HepG2 (cell line): Measurements from ENCODE around the gene GDI1. TPM values are rescaled to one million over a fixed set of nuclear protein-coding genes. Genes with fewer than 3 reads are reported as not detected.

Experiments
- ATAC-seq: fragments of 200-7000 bp; cut with Tn5 transposase; 3 replicates; pipeline ENCODE4 v1.9.1; 2020; ENCODE audit warnings: mild to moderate bottlenecking, moderate library complexity
- BruUV-seq: library from RNA; stranded (reverse); fragments of 400-500 nt; replicated peaks from 2 replicates; lab custom pipeline; 2021; lab: Mats Ljungman, UMichigan
- CTCF ChIA-PET: fragments of 300-600 bp; formaldehyde crosslinking; extraction: SDS; loops from one replicate; lab custom pipeline; 2021; ENCODE audit warnings: low total read pairs, inconsistent platforms, low intra/inter-chr PET ratio; lab: Yijun Ruan, JAX
- POLR2A ChIA-PET: fragments of 350-600 bp; sonication (Branson Sonifier 250); formaldehyde crosslinking; loops from one replicate; lab custom pipeline; 2020; ENCODE audit warnings: antibody characterized with exemption, inconsistent platforms; lab: Yijun Ruan, JAX
- DNase-seq: peaks from one replicate; pipeline ENCODE4 v3.0.0-alpha.2; 2015; ENCODE audit warnings: low spot score
- FAIRE-seq: peaks from 3 replicates; lab custom pipeline; 2011; peaks lifted over from hg19 to GRCh38; lab: Jason Lieb, UNC
- H2AFZ ChIP-seq: one replicate; pipeline ENCODE4 v1.6.1; 2011; ENCODE audit warnings: low read length, inconsistent platforms
- H3K27ac ChIP-seq: fragments of 300-600 bp; 3 replicates; pipeline ENCODE4 v1.8.0; 2011; ENCODE audit warnings: mixed run types, mild to moderate bottlenecking, mixed read lengths, low read length, inconsistent platforms; ENCODE audit not compliant: insufficient read depth; ENCODE audit errors: extremely low read length
- H3K27me3 ChIP-seq, 2 experiments: fragments of 200-600 bp in 1 of 2; 2 replicates in 1 of 2; 3 replicates in 1 of 2; pipeline versions ENCODE4 v1.6.0 to v1.8.0; 2011; ENCODE audit warnings: low read length in 2 of 2, mild to moderate bottlenecking in 2 of 2, moderate library complexity in 2 of 2, inconsistent platforms in 1 of 2; ENCODE audit not compliant: insufficient read depth in 2 of 2, control insufficient read depth in 1 of 2
- H3K36me3 ChIP-seq, 2 experiments: fragments of 200-600 bp in 1 of 2; replicated peaks in 1 of 2; 2 replicates in 1 of 2; 3 replicates in 1 of 2; pipeline versions ENCODE4 v1.5.1 to v1.8.0; 2011; ENCODE audit warnings: low read length in 2 of 2, inconsistent platforms in 1 of 2; ENCODE audit not compliant: insufficient read depth in 2 of 2, control insufficient read depth in 1 of 2
- H3K4me1 ChIP-seq: 2 replicates; pipeline ENCODE4 v1.5.1; 2012; ENCODE audit warnings: low read length, inconsistent platforms; ENCODE audit not compliant: insufficient read depth
- H3K4me2 ChIP-seq: 2 replicates; pipeline ENCODE4 v1.6.0; 2011; ENCODE audit warnings: low read depth, low read length, inconsistent platforms
- H3K4me3 ChIP-seq, 3 experiments: fragments of 200-600 bp in 1 of 3; sonication (generic), shearing (Covaris generic) in 1 of 3; replicated peaks in 1 of 3; 2 replicates each; pipeline ENCODE4 v1.5.1; 2011 to 2016; ENCODE audit warnings: low read length in 3 of 3, inconsistent platforms in 2 of 3, low read depth in 2 of 3, mild to moderate bottlenecking in 2 of 3, control low read depth in 1 of 3, mixed read lengths in 1 of 3; ENCODE audit not compliant: insufficient read depth in 1 of 3
- H3K79me2 ChIP-seq: one replicate; pipeline ENCODE4 v1.6.1; 2011; ENCODE audit warnings: low read length, inconsistent platforms; ENCODE audit not compliant: insufficient read depth
- H3K9ac ChIP-seq: 2 replicates; pipeline ENCODE4 v1.6.0; 2011; ENCODE audit warnings: mild to moderate bottlenecking, low read depth, low read length, inconsistent platforms; ENCODE audit not compliant: insufficient read depth
- H3K9me3 ChIP-seq: 2 replicates; pipeline ENCODE4 v1.5.1; 2012; ENCODE audit warnings: mild to moderate bottlenecking, low read length
- H4K20me1 ChIP-seq: 2 replicates; pipeline ENCODE4 v1.6.0; 2011; ENCODE audit warnings: inconsistent platforms, mild to moderate bottlenecking, low read length, moderate library complexity; ENCODE audit not compliant: insufficient read depth
- POLR2G ChIP-seq: fragments of 200-400 bp; formaldehyde crosslinking; IDR thresholded peaks from 2 replicates; pipeline ENCODE4 v1.6.1; 2018; ENCODE audit warnings: mild to moderate bottlenecking, low read depth, low read length, moderate library complexity
- WGBS: methylation state at CpG from one replicate; pipeline ENCODE4 v1.1.6; 2017; ENCODE audit warnings: low lambda C conversion rate; 5-methylcytosine and 5-hydroxymethylcytosine counted together
- in situ Hi-C: cut with HindIII; loops from 2 replicates; pipeline ENCODE4 v1.10.0; 2017; ENCODE audit warnings: low pct_unique_long_range_greater_than_20kb; ENCODE audit not compliant: extremely low pct_ligation_motif_present
- intact Hi-C: fragments of 100-400 bp; cut with micrococcal nuclease; formaldehyde crosslinking; loops from one replicate; pipeline ENCODE4 v1.10.0; 2022; ENCODE audit not compliant: unreplicated experiment
- polyA plus RNA-seq, 8 experiments: library from polyadenylated mRNA; depleted of rRNA in 3 of 8; stranded (reverse) in 7 of 8; unstranded in 1 of 8; fragments of >200 nt; fragmentation: Illumina TruSeq in 4 of 8; extraction: Trizol in 4 of 8; gene quantifications; 2 replicates each; pipeline versions ENCODE4 v1.2.1 to v1.2.3, GENCODE V29; 2011 to 2016; ENCODE audit warnings: low read depth in 4 of 8, missing spikeins in 1 of 8, mixed read lengths in 1 of 8; ENCODE audit not compliant: insufficient read depth in 1 of 8
- total RNA-seq, 5 experiments: library from RNA; depleted of rRNA; stranded (reverse); fragments of >200 nt; fragmentation: Illumina TruSeq; extraction: Trizol; gene quantifications; 2 replicates each; pipeline ENCODE4 v1.2.3, GENCODE V29; 2016; ENCODE audit warnings: low read depth in 1 of 5
- TF ChIP-seq, protein P1 (sequence below): sonication (generic); formaldehyde crosslinking; IDR thresholded peaks from 2 replicates; pipeline ENCODE4 v1.4.0; 2020; ENCODE audit warnings: low read depth, missing genetic modification reagents

Gene GDI1
- total and polyA plus RNA-seq, 2 of the 13 experiments (the other 11 are each of a cell fraction or from before 2014, with no cell fraction given), result 17.4 to 105 TPM

DNA sequence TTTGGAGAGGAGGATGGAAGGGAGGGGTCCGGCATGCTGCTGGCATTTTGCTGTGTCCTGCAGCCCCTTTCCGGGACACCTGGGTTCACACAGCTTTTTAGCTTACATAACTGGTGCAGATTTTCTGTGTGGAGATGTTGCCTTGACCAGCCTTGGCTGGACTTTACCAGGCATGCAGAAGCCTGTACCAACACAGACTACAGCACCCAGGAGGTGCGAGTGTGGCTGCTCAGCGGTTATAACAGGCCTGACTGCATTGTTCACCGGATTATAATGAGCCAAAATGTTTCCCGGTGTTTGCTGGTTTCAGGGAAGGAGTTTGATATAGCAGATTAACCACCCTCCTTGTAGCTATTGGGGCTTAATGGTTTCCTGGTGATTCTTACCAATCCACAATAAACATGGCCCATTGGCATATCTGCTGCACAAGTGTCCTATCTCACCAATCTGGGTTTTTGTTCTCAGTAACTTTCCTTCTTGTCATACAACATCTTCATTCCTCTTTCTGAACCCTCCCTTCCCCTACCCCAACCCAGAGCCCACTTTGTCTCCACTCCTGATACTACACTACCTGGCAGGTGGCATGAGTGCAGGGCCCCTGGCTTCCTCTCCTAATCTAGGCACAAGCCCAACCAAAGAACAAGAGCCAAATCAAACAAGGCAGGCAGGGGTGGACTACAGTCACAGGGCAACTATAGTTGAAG is 34.9 kb upstream of the GDI1 start:
- Histone ChIP-seq H3K9ac (no peak overlapping the region), H3K27ac (peak overlapping the region; percentile 48), H3K4me3 (no peak overlapping the region), H3K4me2 (no peak overlapping the region), H3K4me1 (peaks cover 32% of the 10 kb centered on the region), H2AFZ (no peak overlapping the region), H3K27me3 (no peaks in the 10 kb centered on the region; a peak in 1 of 5 replicates), H3K36me3 (peaks cover 6 to 22% of the 10 kb centered on the region in 2 experiments; a peak in 4 of 5 replicates), H3K79me2 (peaks cover 20% of the 10 kb centered on the region), H3K9me3 (no peaks in the 10 kb centered on the region), H4K20me1 (peaks cover 21% of the 10 kb centered on the region; the same call in 1 of the 2 replicates)
- POLR2A ChIA-PET, result interaction anchor here (0.9 to 6.3 kb wide), 4 partner anchors 8 to 139 kb away, joined by 3 to 75 read pairs (median 3); partner anchors contain the start of genes DNASE1L1, SLC10A3 and TAFAZZIN
- WGBS, result 72% methylated on average over 3 of the region's 6 CpGs
- CTCF ChIA-PET, result no interaction called here
- TF ChIP-seq POLR2G, result peak; percentile 12
- TF ChIP-seq, protein P1, sequence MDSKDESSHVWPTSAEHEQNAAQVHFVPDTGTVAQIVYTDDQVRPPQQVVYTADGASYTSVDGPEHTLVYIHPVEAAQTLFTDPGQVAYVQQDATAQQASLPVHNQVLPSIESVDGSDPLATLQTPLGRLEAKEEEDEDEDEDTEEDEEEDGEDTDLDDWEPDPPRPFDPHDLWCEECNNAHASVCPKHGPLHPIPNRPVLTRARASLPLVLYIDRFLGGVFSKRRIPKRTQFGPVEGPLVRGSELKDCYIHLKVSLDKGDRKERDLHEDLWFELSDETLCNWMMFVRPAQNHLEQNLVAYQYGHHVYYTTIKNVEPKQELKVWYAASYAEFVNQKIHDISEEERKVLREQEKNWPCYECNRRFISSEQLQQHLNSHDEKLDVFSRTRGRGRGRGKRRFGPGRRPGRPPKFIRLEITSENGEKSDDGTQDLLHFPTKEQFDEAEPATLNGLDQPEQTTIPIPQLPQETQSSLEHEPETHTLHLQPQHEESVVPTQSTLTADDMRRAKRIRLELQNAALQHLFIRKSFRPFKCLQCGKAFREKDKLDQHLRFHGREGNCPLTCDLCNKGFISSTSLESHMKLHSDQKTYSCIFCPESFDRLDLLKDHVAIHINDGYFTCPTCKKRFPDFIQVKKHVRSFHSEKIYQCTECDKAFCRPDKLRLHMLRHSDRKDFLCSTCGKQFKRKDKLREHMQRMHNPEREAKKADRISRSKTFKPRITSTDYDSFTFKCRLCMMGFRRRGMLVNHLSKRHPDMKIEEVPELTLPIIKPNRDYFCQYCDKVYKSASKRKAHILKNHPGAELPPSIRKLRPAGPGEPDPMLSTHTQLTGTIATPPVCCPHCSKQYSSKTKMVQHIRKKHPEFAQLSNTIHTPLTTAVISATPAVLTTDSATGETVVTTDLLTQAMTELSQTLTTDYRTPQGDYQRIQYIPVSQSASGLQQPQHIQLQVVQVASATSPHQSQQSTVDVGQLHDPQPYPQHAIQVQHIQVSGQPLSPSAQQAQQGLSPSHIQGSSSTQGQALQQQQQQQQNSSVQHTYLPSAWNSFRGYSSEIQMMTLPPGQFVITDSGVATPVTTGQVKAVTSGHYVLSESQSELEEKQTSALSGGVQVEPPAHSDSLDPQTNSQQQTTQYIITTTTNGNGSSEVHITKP (CRISPR knock-in tag), result no peak
- no TSS peak for BruUV-seq
- ATAC-seq (peak; percentile 11), DNase-seq (no peak), FAIRE-seq (no peak)
- intact Hi-C loops, result no loop called here
- in situ Hi-C loops, result loop anchor here (25.0 kb wide), 1 partner anchor 135 kb away; the partner anchor contains the start of genes G6PD and IKBKG
